IMR-90 (cell line): ENCODE data around the gene TEX22. TPM values are rescaled to one million over a fixed set of nuclear protein-coding genes. Genes with fewer than 3 reads are reported as not detected.

ENCODE experiments used
- ATAC-seq: fragments of 200-7000 bp; cut with Tn5 transposase; 2 replicates; pipeline ENCODE4 v1.9.1; 2020; ENCODE audit warnings: low read depth, mild to moderate bottlenecking, moderate library complexity
- BruUV-seq: library from RNA; stranded (reverse); fragments of 400-500 nt; replicated peaks from 2 replicates; lab custom pipeline; 2021; lab: Mats Ljungman, UMichigan
- CTCF ChIA-PET: fragments of 300-600 bp; formaldehyde crosslinking; extraction: SDS; loops from one replicate; lab custom pipeline; 2021; ENCODE audit warnings: antibody characterized with exemption; lab: Yijun Ruan, JAX
- POLR2A ChIA-PET: fragments of 300-600 bp; sonication (Branson Sonifier 250); formaldehyde crosslinking; loops from one replicate; lab custom pipeline; 2022; ENCODE audit warnings: antibody characterized with exemption; ENCODE audit not compliant: unreplicated experiment; lab: Charles Lee
- DNase-seq: peaks from one replicate; pipeline ENCODE4 v3.0.0; 2013
- H2AFZ ChIP-seq: replicated peaks from 2 replicates; pipeline ENCODE3; 2013; ENCODE audit warnings: low read length, mild to moderate bottlenecking; ENCODE audit not compliant: poor library complexity
- H2AK5ac ChIP-seq: 2 replicates; pipeline ENCODE4 v1.6.1; 2013; ENCODE audit warnings: low read depth, low read length, inconsistent platforms
- H2AK9ac ChIP-seq: replicated peaks from 2 replicates; pipeline ENCODE3; 2013; ENCODE audit warnings: mild to moderate bottlenecking, low read depth, low read length, moderate library complexity; ENCODE audit not compliant: poor library complexity
- H2BK120ac ChIP-seq: 2 replicates; pipeline ENCODE4 v1.6.1; 2013; ENCODE audit warnings: low read depth, low read length, inconsistent platforms
- H2BK15ac ChIP-seq: 3 replicates; pipeline ENCODE4 v1.6.1; 2013; ENCODE audit warnings: low read depth, low read length, inconsistent platforms
- H2BK20ac ChIP-seq: 2 replicates; pipeline ENCODE4 v1.6.1; 2013; ENCODE audit warnings: low read depth, mild to moderate bottlenecking, inconsistent platforms, low read length, moderate library complexity
- H2BK5ac ChIP-seq: 2 replicates; pipeline ENCODE4 v1.6.1; 2013; ENCODE audit warnings: mild to moderate bottlenecking, low read depth, low read length, inconsistent platforms; ENCODE audit not compliant: poor library complexity, severe bottlenecking
- H3K14ac ChIP-seq: replicated peaks from 2 replicates; pipeline ENCODE4 v1.6.1; 2013; ENCODE audit warnings: low read depth, low read length, inconsistent platforms
- H3K18ac ChIP-seq: 2 replicates; pipeline ENCODE4 v1.6.1; 2013; ENCODE audit warnings: low read depth, low read length, control low read depth
- H3K23ac ChIP-seq: 2 replicates; pipeline ENCODE4 v1.6.1; 2013; ENCODE audit warnings: low read depth, low read length, inconsistent platforms
- H3K27ac ChIP-seq: 2 replicates; pipeline ENCODE4 v1.5.1; 2013; ENCODE audit warnings: mild to moderate bottlenecking, control low read depth, low read length; ENCODE audit not compliant: insufficient read depth
- H3K27me3 ChIP-seq: 2 replicates; pipeline ENCODE4 v1.6.1; 2013; ENCODE audit warnings: low read length; ENCODE audit not compliant: control insufficient read depth, insufficient read depth
- H3K36me3 ChIP-seq: 2 replicates; pipeline ENCODE4 v1.6.1; 2013; ENCODE audit warnings: low read length, mixed read lengths; ENCODE audit not compliant: control insufficient read depth, insufficient read depth
- H3K4ac ChIP-seq: 2 replicates; pipeline ENCODE4 v1.6.1; 2013; ENCODE audit warnings: low read depth, low read length, inconsistent platforms
- H3K4me1 ChIP-seq: 2 replicates; pipeline ENCODE4 v1.6.1; 2013; ENCODE audit warnings: low read length, mixed read lengths; ENCODE audit not compliant: control insufficient read depth, insufficient read depth
- H3K4me2 ChIP-seq: 2 replicates; pipeline ENCODE4 v1.6.1; 2013; ENCODE audit warnings: low read depth, mild to moderate bottlenecking, control low read depth, low read length, moderate library complexity
- H3K4me3 ChIP-seq: 2 replicates; pipeline ENCODE4 v1.5.1; 2013; ENCODE audit warnings: low read depth, mild to moderate bottlenecking, control low read depth, low read length, moderate library complexity; ENCODE audit not compliant: insufficient read depth
- H3K56ac ChIP-seq: 2 replicates; pipeline ENCODE4 v1.6.1; 2013; ENCODE audit warnings: low read length, inconsistent platforms; ENCODE audit not compliant: insufficient read depth; ENCODE audit errors: extremely low read depth
- H3K79me1 ChIP-seq, 2 experiments: 2 replicates each; pipeline ENCODE4 v1.6.1; 2013; ENCODE audit warnings: low read length in 2 of 2, inconsistent platforms in 1 of 2, low read depth in 1 of 2
- H3K9ac ChIP-seq: 2 replicates; pipeline ENCODE4 v1.6.1; 2013; ENCODE audit warnings: low read depth, low read length, control low read depth
- H3K9me1 ChIP-seq: 2 replicates; pipeline ENCODE4 v1.6.1; 2013; ENCODE audit warnings: low read length, inconsistent platforms; ENCODE audit not compliant: insufficient read depth
- H3K9me3 ChIP-seq: 2 replicates; pipeline ENCODE4 v1.6.1; 2013; ENCODE audit warnings: low read length; ENCODE audit not compliant: control insufficient read depth, insufficient read depth
- H4K20me1 ChIP-seq: 2 replicates; pipeline ENCODE4 v1.6.1; 2013; ENCODE audit warnings: low read length, inconsistent platforms; ENCODE audit not compliant: insufficient read depth
- H4K5ac ChIP-seq: 2 replicates; pipeline ENCODE4 v1.6.1; 2013; ENCODE audit warnings: mild to moderate bottlenecking, low read depth, low read length, control low read depth
- H4K8ac ChIP-seq, 2 experiments: 2 replicates each; pipeline ENCODE4 v1.6.1; 2013; ENCODE audit warnings: low read depth in 2 of 2, low read length in 2 of 2, control low read depth in 1 of 2, inconsistent platforms in 1 of 2
- H4K91ac ChIP-seq: 2 replicates; pipeline ENCODE4 v1.6.1; 2013; ENCODE audit warnings: low read depth, low read length, inconsistent platforms; ENCODE audit not compliant: insufficient read depth
- BHLHE40 ChIP-seq: fragments of 150-350 bp; IDR thresholded peaks from 2 replicates; pipeline ENCODE4 v1.6.1; 2016; ENCODE audit warnings: mild to moderate bottlenecking, low read depth, low read length
- CHD1 ChIP-seq: IDR thresholded peaks from 2 replicates; pipeline ENCODE4 v1.6.1; 2012; ENCODE audit warnings: low read depth, low read length, improper control_type of control experiment
- CTCF ChIP-seq: conservative IDR thresholded peaks from 2 replicates; pipeline ENCODE4 v1.5.1; 2012; ENCODE audit warnings: mild to moderate bottlenecking, low read depth, low read length, improper control_type of control experiment
- ELK1 ChIP-seq: fragments of 150-350 bp; IDR thresholded peaks from 2 replicates; pipeline ENCODE4 v1.6.1; 2016; ENCODE audit warnings: low read depth, mild to moderate bottlenecking, low read length, moderate library complexity, borderline replicate concordance
- FOS ChIP-seq: fragments of 150-350 bp; IDR thresholded peaks from 2 replicates; pipeline ENCODE4 v1.6.1; 2016; ENCODE audit warnings: low read depth, low read length
- MAFK ChIP-seq: IDR thresholded peaks from 2 replicates; pipeline ENCODE4 v1.6.1; 2012; ENCODE audit warnings: low read depth, low read length, improper control_type of control experiment
- NFE2L2 ChIP-seq: fragments of 150-350 bp; IDR thresholded peaks from 2 replicates; pipeline ENCODE4 v1.6.1; 2016; ENCODE audit warnings: low read depth, mild to moderate bottlenecking, low read length
- POLR2A ChIP-seq: IDR thresholded peaks from 2 replicates; pipeline ENCODE4 v1.6.1; 2012; ENCODE audit warnings: mild to moderate bottlenecking, low read depth, low read length
- RAD21 ChIP-seq: IDR thresholded peaks from 2 replicates; pipeline ENCODE4 v1.6.1; 2012; ENCODE audit warnings: low read length, improper control_type of control experiment
- RCOR1 ChIP-seq: IDR thresholded peaks from 2 replicates; pipeline ENCODE4 v1.6.1; 2012; ENCODE audit warnings: mild to moderate bottlenecking, low read length, improper control_type of control experiment; ENCODE audit not compliant: insufficient replicate concordance
- SMC3 ChIP-seq: fragments of 150-350 bp; IDR thresholded peaks from 2 replicates; pipeline ENCODE4 v1.6.1; 2016; ENCODE audit warnings: low read depth, mild to moderate bottlenecking, antibody characterized with exemption, low read length, moderate library complexity
- WGBS, 2 experiments: methylation state at CpG; one replicate each; pipeline versions ENCODE4 v1.1.5 to v1.1.7; 2013; ENCODE audit warnings: missing lambda C conversion rate in 2 of 2; ENCODE audit not compliant: insufficient read length in 1 of 2; ENCODE audit errors: extremely low coverage in 2 of 2; 5-methylcytosine and 5-hydroxymethylcytosine counted together
- dilution Hi-C: fragments of 300-500 bp; cut with HindIII; formaldehyde crosslinking; loops from one replicate; pipeline ENCODE4 v1.14.3; 2018; ENCODE audit warnings: low sequenced_read_pairs; ENCODE audit not compliant: unreplicated experiment
- in situ Hi-C: fragments of 300-500 bp; cut with MboI; formaldehyde crosslinking; loops from 3 replicates; pipeline ENCODE4 v1.14.3; 2019; ENCODE audit warnings: low sequenced_read_pairs, inconsistent platforms, mixed read lengths
- intact Hi-C: fragments of 100-400 bp; cut with micrococcal nuclease; formaldehyde crosslinking; loops from 2 replicates; pipeline ENCODE4 v1.10.0; 2022
- polyA plus RNA-seq, 3 experiments: library from polyadenylated mRNA; depleted of rRNA; stranded (reverse); fragments of >200 nt; gene quantifications; 2 replicates each; pipeline ENCODE4 v1.2.3, GENCODE V29; 2012; ENCODE audit warnings: low replicate concordance in 1 of 3
- total RNA-seq: library from RNA; depleted of rRNA; stranded (reverse); fragments of >200 nt; gene quantifications from 2 replicates; pipeline ENCODE4 v1.2.3, GENCODE V29; 2012

The TEX22 gene
- total and polyA plus RNA-seq, 2 of the 4 experiments (the other 2 are of a cell fraction) = 0.10 to 0.18 TPM

GRCh38 chr14:105409364-105409763, 11.0 kb downstream of the TEX22 start:
- no peak overlapping the region for H4K5ac ChIP-seq
- intact Hi-C loops = no loop called here
- dilution Hi-C loops = no loop called here
- no peak overlapping the region for H3K4me3 ChIP-seq
- no peak overlapping the region for H4K8ac ChIP-seq
- no peak for DNase-seq
- no peaks in the 10 kb centered on the region for H3K27me3 ChIP-seq
- H3K36me3 ChIP-seq = no peaks in the 10 kb centered on the region
- 72 to 89% methylated on average over 1 to 2 of the region's 3 CpGs for WGBS, 2 experiments
- no peak overlapping the region for H2BK15ac ChIP-seq
- ChIA-PET POLR2A (no interaction called here), CTCF (no interaction called here)
- H3K4ac ChIP-seq = no peak overlapping the region
- TF ChIP-seq BHLHE40 (no peak), CHD1 (no peak), SMC3 (no peak), FOS (no peak), NFE2L2 (no peak), MAFK (no peak), POLR2A (no peak), ELK1 (no peak), CTCF (no peak), RAD21 (no peak), RCOR1 (no peak)
- no peaks in the 10 kb centered on the region for H3K9me1 ChIP-seq
- no peak overlapping the region for H2AK9ac ChIP-seq
- in situ Hi-C loops = no loop called here
- H2AK5ac ChIP-seq = no peak overlapping the region
- H2BK120ac ChIP-seq = no peak overlapping the region
- H2AFZ ChIP-seq = no peak overlapping the region
- H3K56ac ChIP-seq = no peak overlapping the region
- no peak overlapping the region for H2BK20ac ChIP-seq
- no peak overlapping the region for H3K18ac ChIP-seq
- no peak overlapping the region for H3K23ac ChIP-seq
- H3K9ac ChIP-seq = no peak overlapping the region
- H3K27ac ChIP-seq = no peak overlapping the region
- H4K20me1 ChIP-seq = no peaks in the 10 kb centered on the region
- no peak overlapping the region for H3K4me2 ChIP-seq
- H3K9me3 ChIP-seq = 0 out of 2 replicates have a peak, but pooled peaks cover 1% of the 10 kb centered on the region
- H3K4me1 ChIP-seq = peaks cover 5% of the 10 kb centered on the region
- no peak overlapping the region for H2BK5ac ChIP-seq
- no peak for ATAC-seq
- no TSS peak for BruUV-seq
- H3K79me1 ChIP-seq = no peaks in the 10 kb centered on the region
- H4K91ac ChIP-seq = no peak overlapping the region
- H3K14ac ChIP-seq = no peak overlapping the region
